Measurements from ENCODE around the gene KRTAP10-12. TPM values are rescaled to one million over a fixed set of nuclear protein-coding genes. Genes with fewer than 3 reads are reported as not detected.

The KRTAP10-12 gene
- polyA plus RNA-seq, 3 donors = not detected

DNA sequence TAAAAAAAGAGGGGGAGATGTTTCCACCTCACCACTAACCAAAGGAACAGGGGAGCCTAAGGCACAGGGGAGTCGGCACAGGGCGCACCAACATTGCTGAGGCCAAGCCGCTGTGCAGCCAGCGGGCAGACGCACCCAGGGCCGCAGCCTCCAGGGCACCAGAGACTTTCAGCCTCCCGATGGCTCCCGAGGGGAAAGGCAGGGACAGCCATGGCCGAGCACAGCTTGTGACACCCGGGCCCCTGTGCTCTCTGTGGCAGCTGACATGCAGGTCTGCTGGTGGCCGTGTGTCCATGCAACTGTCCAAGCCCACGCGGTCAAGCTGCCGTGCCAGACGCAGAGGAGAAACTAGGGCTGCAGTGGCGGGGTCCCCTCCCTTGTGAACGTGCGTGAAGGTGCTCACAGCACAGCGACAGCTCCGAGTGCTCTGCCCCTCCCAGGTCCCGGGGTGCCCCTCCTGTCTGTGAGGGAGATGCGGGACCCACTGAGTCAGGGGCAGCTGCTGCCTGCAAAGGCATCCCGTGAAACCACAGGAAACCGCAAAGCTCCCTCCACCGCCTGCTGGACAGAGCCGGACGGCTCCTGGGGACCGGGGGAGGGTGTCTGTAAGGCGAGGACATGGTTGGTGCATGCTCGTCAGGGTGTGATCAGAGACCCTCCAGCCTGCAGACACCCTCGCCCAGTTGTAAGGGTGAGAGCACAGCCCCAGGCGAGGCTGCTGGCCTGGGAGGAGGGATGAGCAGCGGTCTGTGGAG is 48.2 kb upstream of the KRTAP10-12 start:
- Mint-ChIP-seq H3K4me1 (no peaks in the 10 kb centered on the region), H3K27me3 (ENCODE audit: low read depth in 3 of 3) (peaks cover 2 to 13% (median 6%) of the 10 kb centered on the region in 3 donors), H3K27ac (no peak overlapping the region), H3K4me3 (no peak overlapping the region), H3K9me3 (peaks cover 15 to 36% (median 31%) of the 10 kb centered on the region in 7 donors), H3K36me3 (no peaks in the 10 kb centered on the region)
- TF ChIP-seq CTCF (IDR thresholded peaks at IDR 0.05) = no peak
- Histone ChIP-seq H3K4me2 (replicated peaks; ENCODE audit: extremely low read depth, low read length, poor library complexity, severe bottlenecking) (no peak overlapping the region), H3K9ac (ENCODE audit: insufficient read depth, low read length, poor library complexity, severe bottlenecking) (no peak overlapping the region), H3K9me3 (replicated peaks in 1 of 2; ENCODE audit: control insufficient read depth in 1 of 2, insufficient read depth in 1 of 2, low read length in 2 of 2) (peaks cover 12 to 18% of the 10 kb centered on the region in 2 donors), H4K20me1 (ENCODE audit: insufficient read depth, low read length) (no peaks in the 10 kb centered on the region), H2AFZ (ENCODE audit: insufficient read depth, low read depth, low read length, poor library complexity, severe bottlenecking) (no peak overlapping the region), H3K36me3 (replicated peaks in 1 of 2; ENCODE audit: control insufficient read depth in 1 of 2, insufficient read depth in 2 of 2, low read length in 2 of 2) (no peaks in the 10 kb centered on the region), H3K4me3 (replicated peaks in 1 of 3; ENCODE audit: low read depth in 2 of 3, low read length in 3 of 3) (no peak overlapping the region), H3K79me2 (ENCODE audit: insufficient read depth, low read length) (no peaks in the 10 kb centered on the region), H3K4me1 (ENCODE audit: control insufficient read depth in 1 of 2, insufficient read depth in 2 of 2, low read length in 2 of 2) (no peaks in the 10 kb centered on the region), H3K27me3 (ENCODE audit: control insufficient read depth in 2 of 2, insufficient read depth in 2 of 2, low read length in 2 of 2) (no peaks in the 10 kb centered on the region), H3K27ac (ENCODE audit: low read depth in 1 of 2, low read length in 2 of 2) (no peak overlapping the region)
- DNase-seq = no peak
- intact Hi-C loops (cut with micrococcal nuclease) = no loop called here
- WGBS (ENCODE audit: insufficient coverage) = 76% methylated on average over 27 of the region's 33 CpGs

DNA sequence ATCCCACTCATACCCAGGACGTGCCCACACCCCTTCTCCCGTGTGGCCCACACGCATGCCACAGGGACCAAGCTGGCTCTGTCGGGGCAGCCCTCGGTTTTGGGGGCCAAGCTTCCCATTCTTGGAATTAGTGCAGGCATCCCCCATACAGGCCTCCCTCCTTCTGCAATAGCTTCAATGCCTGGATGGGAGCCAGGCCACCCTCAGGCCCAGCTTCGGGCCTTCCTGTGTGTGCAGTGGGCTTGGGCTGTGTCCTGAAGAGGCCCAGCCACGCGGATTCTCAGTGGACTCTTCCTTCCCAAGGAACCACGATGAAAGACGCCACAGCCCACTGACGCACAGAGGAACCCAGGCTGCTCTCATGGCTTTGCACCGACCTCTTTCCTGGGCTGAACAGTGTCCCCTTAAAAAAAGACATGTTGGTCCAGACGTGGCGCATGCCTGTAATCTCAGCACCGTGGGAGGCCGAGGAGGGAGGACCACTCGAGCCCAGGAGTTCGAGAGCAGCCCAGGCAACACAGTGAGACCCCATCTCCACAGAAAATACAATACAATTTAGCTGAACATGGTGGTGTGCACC is 47.4 kb upstream of the KRTAP10-12 start:
- Mint-ChIP-seq H3K9me3 (peaks cover 15 to 31% (median 26%) of the 10 kb centered on the region in 7 donors), H3K36me3 (no peaks in the 10 kb centered on the region), H3K27me3 (ENCODE audit: low read depth in 3 of 3) (peaks cover under 1 to 14% (median 6%) of the 10 kb centered on the region in 3 donors), H3K4me3 (no peak overlapping the region), H3K4me1 (no peaks in the 10 kb centered on the region), H3K27ac (no peak overlapping the region)
- H3K4me1 ChIP-seq (ENCODE audit: control insufficient read depth in 1 of 2, insufficient read depth in 2 of 2, low read length in 2 of 2) = no peaks in the 10 kb centered on the region
- H3K4me3 ChIP-seq (replicated peaks in 1 of 3; ENCODE audit: low read depth in 2 of 3, low read length in 3 of 3) = no peak overlapping the region
- no peaks in the 10 kb centered on the region for H3K79me2 ChIP-seq (ENCODE audit: insufficient read depth, low read length)
- H4K20me1 ChIP-seq (ENCODE audit: insufficient read depth, low read length) = no peaks in the 10 kb centered on the region
- H3K36me3 ChIP-seq (replicated peaks in 1 of 2; ENCODE audit: control insufficient read depth in 1 of 2, insufficient read depth in 2 of 2, low read length in 2 of 2) = no peaks in the 10 kb centered on the region
- WGBS (ENCODE audit: insufficient coverage) = 89% methylated on average over 11 of the region's 18 CpGs
- no peak overlapping the region for H3K4me2 ChIP-seq (replicated peaks; ENCODE audit: extremely low read depth, low read length, poor library complexity, severe bottlenecking)
- H3K27ac ChIP-seq (ENCODE audit: low read depth in 1 of 2, low read length in 2 of 2) = no peak overlapping the region
- peaks cover 9 to 16% of the 10 kb centered on the region in 2 donors for H3K9me3 ChIP-seq (replicated peaks in 1 of 2; ENCODE audit: control insufficient read depth in 1 of 2, insufficient read depth in 1 of 2, low read length in 2 of 2)
- DNase-seq = no peak
- H3K9ac ChIP-seq (ENCODE audit: insufficient read depth, low read length, poor library complexity, severe bottlenecking) = no peak overlapping the region
- TF ChIP-seq CTCF (IDR thresholded peaks at IDR 0.05) = no peak
- no peak overlapping the region for H2AFZ ChIP-seq (ENCODE audit: insufficient read depth, low read depth, low read length, poor library complexity, severe bottlenecking)
- no peaks in the 10 kb centered on the region for H3K27me3 ChIP-seq (ENCODE audit: control insufficient read depth in 2 of 2, insufficient read depth in 2 of 2, low read length in 2 of 2)
- intact Hi-C loops (cut with micrococcal nuclease) = no loop called here

Data from CD14-positive monocyte (primary cell).